HG03520 (cell line): Measurements from ENCODE around the gene IKZF1.

Experiments used
- ATAC-seq: cut with Tn5 transposase; IDR thresholded peaks from one replicate; pipeline ENCODE4 v1.9.1; 2021; ENCODE audit warnings: mild to moderate bottlenecking, moderate library complexity; ENCODE audit not compliant: unreplicated experiment

IKZF1 gene

DNA sequence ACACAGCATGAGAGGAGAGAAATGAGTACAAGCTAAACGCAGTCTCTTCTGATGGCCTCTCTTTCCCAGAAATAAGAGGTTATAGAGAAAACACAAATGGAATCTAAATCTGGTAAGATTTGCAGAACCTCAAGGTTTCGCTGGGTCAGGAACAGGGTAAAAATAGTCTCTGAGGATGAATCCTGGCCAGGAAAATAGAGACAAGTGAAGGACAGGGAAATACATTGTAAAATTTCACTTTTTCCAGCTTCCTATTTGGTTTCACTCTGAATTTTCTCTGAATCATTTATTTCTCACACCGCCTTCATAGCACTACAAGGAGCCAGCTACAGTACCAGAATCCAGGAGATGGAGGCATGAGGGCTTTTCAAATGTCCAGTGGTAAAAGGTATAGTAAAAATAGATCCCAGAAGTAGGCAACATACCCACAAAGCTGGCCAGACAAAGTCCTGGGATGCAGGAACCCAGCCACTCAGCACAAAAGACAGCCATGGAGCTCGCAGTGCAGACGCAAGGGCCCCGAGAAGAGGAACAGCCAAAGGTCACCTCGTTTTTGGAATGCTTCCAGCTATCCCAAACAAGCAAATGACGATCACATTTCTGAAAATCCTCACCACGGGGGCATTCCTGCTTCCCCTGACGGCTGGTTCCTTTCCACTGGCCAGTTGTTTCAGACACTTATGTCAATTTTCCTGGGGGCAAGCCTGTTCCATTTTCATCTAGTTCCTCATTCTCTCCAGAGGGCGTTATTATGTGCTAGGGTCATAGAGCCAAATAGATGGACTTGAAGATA, 21.5 kb upstream of the IKZF1 start:
- no peak for ATAC-seq

DNA sequence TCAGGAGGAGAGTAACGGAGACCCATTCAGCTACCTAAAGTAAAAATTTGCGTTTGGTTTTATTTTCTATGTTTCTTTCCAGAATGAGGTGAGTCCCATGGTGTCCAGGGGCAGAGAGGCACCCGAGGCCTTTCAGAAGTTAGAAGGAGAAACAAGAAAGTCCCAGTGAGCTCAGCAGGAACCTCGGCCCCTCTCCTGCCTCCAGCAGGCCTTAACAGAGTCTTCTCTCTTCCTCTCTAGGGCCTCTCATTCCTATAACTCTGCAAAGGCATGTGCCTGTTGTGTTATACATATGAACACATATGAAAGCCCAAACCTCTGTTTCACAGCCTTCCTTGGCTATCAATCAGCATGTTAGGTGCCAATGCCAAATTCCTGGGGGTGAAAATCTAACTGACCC, 20.8 kb upstream of the IKZF1 start:
- no peak for ATAC-seq

DNA sequence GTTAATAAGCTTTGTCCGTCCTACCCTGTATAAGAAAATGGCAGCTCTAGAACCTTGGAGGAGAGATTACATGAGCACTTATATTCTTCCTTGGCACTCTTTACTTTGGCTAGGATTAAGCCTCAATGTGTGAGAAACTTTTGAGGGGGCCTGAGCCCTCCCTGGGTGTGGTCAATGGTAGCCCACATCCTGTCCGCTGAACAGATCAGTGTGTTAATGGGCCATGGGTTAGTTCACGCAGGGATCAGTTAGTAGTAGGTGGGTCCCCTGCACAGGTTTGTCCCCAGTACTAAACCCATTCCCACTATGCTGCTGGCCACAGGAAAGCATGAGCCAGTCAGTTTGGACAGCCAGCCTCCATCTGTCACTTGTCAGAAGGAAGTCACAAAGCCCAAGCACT, 20.2 kb upstream of the IKZF1 start:
- ATAC-seq: no peak

DNA sequence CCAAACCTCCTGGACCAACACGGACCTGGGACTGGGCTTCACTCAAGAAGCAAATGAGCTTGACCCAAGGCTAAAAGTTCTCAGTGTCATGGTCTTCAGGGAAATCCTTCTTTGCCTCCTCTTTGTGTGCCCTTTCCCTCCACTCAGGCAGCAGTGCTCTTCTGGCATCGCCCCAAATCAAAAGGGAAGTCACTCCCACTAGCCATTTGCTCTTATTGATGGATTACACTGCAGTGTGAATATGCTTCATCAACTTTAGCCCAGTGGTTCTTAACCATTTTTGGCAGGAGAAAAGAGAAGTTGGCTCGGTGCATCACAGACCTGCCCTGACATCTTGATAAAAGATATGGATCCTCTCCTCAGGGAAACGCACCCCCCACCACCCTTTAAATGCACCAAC, 19.2 kb upstream of the IKZF1 start:
- no peak for ATAC-seq

DNA sequence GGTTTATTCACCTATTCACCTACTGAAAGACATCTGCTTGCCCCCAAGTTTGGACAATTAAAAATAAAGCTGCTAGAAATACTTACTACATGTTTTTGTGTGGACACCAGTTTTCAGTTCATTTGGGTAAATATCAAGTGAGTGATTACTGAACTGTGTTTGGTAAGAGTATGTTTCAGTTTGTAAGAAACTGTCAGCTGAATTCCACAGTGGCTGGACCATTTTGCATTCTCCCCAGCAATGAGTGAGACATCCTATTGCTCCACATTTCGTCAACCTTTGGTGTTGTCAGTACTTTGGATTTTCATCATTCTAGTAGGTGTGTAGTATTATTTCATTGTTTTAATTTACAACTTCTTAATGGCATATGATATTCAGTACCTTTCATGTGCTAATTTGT, 17.4 kb upstream of the IKZF1 start:
- no peak for ATAC-seq

DNA sequence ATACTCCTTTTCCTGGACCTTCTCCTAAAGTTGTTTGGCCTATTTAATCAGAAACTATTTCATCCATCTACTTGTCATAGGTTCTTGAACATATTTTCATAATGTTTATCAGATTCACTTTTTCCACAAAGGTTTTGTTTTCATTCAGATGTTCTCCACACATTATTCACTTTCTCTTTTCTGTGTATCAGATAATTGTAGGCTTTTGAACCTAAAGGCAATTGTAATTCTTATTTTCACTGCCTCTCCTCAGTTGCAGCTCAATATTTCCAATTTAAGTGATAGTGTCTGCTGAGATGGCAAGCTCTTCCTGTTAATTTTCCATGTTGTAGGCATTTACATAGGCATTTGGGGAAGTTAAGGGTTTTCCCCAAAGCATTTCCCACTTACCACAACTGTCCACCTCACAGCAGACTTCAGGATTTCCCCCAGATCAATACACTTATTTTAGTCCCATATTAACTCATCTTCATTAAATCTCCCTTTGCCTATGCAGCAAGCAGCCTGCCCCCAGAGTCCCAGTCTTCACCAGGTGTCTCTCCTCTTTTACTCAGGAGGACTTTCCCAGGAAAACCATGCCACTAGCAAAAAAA, 12.3 kb upstream of the IKZF1 start:
- no peak for ATAC-seq

DNA sequence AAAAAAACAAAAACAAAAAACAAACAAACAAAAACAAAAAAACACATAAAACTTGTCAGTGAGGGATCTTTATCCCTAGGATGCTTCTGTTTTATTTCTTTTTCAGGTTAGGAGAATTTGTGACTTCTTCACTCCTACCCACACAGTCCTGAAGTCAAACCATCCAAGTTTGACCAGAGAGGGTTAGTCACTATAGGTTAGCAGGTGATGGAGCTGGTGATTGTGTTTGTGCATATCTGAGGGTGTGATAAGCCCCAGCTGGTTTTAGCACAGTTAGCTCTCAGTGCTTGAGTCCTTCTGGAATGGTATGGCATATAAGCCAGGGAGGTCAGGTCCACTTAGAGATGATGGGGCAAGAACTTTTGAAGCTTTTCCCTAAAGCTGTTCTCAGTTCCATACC, 11.8 kb upstream of the IKZF1 start:
- ATAC-seq: no peak

DNA sequence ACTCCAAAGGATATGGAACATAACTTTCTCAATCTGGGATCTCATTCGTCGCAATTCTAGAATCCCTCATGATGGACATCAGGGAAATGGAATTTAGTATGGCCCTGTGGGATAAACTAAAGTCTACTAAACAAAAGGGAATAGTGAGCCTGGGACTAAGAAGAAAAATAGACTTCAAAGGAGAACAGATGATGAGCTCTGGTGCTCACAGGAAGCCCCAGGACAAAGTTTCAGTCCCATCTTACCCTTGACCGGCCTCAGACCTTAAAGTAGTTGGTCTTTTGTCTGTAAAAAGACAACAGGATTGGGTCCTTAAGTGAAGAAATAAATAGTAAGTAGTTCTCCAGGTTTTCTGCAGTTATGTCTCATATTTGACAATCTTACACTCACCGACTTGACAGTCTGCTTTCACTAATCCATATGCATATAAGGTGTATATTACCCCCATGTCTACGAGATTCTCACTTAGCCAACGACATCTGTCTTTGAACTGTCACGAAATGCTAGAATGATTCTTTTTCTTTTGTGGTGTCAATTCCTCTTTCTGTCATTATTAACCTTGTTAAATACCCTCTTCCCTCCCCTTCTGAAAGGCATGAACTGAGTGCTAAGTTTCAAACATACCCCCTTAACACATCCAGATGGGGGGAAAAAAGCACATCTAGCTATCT, 10.9 kb upstream of the IKZF1 start:
- peak; percentile 60 for ATAC-seq

DNA sequence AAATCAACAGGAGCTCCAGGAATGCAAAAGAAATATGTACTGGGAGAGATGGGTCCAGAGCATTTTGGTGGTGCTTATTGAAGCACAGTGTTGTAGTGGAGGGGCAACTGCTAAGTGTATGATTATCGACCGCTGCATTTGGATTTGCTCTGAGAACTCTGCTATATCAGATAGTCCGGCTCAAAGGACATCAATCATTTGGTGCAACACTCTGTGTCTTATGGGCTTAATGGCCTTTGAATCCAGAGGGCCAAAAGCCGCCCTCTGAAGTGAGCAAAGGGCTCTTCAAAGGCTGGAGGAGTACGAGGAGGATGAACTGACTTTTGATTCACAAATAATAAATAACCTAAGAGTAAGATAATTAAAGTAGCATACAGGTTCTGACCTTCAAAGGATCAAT, 9.4 kb upstream of the IKZF1 start:
- ATAC-seq: no peak

DNA sequence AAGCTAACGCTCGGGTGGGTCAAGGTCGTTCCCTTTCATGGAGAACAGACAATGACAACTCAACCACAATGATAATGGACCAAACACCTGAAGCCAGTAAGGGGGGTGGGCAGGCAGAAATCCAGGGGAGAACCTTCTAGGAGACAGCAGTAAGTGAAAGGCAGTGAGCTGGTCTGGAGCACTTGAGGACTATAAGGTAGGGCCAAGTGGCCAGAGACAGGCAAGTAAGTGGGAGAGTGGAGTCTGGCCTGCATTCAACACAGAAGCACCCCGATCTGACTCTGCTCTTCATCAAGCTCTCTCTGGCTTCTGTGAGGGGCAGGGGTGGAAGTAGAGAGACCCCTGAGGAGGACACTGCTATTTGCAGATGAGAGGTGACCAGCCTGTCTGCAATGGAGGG, 7.7 kb upstream of the IKZF1 start:
- ATAC-seq: no peak

DNA sequence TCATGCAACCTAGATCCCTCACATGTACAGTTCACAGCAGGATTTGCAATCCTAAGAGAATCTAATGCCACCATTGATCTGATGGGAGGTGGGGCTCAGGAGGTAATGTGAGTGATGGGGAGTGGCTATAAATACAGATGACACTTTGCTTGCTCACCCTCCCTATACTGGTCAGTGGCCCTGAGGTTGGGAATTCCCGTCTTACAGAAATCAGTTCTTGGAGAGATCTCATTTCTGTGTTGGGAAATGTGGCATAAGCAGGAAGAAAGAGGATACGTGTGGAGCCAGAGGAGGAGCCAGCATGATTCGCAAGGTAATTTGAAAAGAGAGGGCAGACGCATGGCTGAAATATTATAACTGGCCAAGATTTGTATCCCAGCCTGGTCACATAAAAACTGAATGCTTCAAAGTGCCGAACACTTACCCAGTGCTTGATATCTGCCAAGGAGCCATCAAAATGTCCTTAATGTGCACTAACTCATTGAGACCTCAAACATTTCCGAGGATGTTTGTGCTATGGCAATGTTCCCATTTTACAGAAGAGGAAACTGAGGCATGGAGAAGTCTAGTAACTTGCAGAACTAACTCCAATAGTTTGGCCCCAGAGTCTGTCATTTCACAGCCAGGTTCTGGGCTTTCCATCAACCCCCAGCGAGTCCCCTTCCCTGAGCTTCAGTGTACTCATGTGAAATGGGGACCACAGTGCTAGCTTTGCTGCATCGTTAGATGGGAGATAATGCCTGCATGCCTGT, 5.5 kb upstream of the IKZF1 start:
- ATAC-seq: no peak

DNA sequence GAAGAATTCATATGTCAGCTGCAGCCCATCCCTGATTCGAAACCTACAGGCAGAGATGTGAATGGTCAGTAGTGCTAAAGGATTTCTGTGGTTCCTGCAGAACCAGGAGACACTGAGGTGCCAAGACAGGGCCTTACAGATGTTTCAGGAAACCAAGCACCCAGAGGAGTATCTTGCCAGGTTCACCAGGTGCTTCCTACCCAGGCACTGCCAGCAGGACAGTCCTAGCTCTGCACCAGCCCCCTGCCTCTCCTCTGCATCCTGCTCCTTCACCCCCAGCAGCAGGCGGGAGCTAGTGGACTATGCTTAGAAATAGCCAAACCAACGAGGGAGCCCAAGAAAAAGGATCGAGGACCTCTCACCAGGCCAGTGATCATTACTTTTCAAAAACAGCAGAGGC, 4.2 kb upstream of the IKZF1 start:
- no peak for ATAC-seq

DNA sequence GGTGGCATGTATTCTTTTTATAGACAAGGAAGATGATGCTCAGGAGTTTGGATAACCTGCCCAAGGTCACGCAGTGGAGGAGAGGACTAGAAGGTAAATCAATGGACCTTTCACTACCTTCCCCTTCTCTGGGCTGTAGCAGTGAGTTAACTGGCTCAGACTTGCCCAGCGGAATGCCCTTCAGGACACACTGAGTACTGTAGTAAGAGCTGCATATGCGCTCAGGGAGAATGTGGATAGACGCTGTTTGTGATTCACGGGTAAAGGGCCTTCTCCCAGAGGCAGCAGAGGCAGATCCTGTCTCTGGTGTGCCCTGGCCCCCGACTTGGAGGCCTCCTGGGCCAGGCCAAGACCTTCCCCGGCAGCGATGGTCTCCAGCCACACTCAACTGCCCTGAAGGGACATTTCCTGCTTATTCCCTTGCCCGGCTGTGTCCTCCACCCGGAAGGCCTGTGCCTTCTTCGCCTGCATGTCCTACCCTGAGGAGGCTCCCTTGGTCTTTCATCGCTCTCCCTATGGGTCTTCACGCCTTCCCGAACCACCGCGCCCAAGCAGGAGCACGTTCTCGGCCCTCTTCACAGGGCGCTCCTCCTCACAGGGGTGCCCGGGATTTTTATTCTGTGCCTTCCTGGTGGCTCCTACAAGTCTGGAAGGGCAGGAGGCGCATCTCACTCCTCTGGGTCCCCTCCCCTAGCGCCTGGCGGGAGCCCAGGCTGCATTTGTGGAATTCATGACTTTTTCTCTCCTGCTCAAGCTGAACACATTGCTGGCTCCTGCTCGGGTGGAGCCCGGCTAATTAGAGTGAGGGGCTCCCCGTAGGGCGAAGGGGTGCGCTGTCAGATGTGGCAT, 1.8 kb upstream of the IKZF1 start:
- ATAC-seq: no peak

DNA sequence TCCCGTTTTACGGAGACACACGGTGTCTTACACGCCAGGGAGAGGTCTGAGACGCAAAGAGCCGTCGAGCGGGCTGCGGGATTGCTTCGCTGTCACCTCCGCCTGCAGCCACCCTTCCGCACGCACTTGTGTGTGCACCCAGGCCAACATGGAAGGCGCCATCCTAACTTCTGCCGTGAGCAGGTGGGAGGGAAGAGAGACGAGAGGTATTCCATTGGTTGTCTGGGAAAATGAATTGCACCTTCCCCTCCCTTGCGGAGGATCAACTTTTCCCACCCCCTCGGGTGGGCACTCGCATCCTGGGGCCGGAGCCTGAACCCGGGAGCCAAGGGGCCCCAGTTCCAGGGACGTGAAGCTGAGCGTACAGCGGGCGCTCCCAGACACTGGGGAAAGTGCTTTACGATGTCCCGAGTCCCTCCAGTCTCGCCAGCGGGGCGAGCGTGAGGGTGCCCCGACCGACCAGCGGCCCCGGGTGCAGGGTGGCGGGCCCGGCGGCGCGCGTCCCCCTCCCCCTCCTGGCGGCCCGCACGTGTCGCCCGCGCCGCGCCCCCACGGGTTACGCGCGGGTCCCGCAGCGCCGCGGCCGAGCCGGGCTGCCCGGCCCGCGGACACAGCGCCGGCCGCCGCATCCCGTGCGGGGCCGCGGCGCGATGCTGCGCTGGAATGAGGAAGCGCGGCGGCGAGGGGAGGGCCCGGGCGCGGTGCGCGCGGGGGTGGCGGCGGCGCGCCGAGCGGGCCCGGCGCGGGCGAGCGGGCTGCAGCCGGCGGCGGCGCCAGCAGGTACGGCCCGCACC, 984 bp upstream of the IKZF1 start:
- peak; percentile 28 for ATAC-seq

DNA sequence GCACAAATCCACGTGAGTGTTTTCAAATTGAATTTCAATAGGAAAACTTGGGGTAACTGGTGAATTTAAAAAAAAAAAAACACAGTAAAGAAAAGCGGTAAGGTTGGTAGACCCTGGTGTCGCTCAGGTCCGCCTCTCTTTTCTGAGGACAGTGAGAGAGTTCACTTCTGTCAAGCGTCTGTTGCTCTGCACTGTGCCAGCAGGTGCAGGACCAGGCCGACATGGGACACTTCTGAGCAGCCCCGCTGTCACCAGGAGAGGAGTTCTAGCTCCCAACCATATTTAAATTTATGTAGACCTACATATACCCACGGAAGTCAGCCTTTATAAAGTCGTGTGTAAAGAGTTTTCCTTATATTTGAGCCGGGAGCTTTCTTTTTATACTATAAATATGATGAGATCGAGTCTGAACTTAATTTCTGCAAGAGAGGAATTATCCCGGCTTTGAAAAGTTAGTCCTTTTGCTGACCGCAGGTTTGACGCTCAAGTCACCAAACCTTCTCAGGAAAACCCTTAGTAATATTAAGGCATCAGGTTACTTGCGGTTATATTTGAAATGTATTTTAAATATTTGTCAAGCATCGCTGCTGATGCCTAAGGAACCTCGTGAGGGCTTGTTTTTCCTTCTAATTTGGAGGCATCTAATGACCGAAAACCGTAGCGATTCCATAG, 531 bp downstream of the IKZF1 start:
- peak; percentile 47 for ATAC-seq

DNA sequence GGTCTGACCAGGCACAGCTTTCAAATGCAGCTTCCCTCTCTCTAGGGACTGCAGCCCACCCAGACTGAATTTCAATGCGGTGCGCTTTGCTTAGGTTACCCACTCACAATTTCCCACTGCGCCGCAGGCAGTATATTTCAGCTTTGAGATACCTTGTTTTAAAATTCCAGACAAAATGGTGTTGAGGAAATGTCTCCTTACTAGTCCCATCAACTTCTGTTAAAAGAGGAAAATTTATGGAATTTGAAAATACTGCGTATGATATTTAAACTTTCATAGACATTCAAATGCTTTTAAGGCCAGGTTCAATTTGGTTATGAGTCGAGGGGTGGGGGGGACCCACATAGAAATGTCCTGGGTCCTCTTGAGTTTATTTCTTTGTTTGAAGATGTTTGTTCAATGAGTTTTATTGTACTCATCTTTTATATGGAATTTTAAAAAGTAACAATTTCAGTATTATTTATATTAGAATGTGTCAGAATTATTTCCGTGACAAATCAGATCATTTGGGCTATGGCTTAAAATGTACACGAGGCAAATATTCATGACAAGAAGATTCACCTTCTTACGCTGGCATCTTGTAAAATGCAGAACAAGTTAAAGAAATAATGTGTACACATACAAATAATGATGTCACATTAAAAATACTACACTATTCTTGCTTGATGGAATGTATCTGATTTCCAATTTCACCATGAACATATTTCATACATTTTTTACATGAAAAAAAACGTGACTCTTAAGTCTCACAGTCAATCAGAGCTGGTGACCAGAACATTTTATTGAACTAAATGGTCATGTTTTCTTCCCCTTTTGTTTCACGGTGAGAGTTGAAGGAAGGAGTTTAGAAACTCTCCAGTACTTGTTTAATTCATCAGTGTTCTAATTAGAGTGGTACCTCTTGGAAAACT, 1.3 kb downstream of the IKZF1 start:
- ATAC-seq: no peak

DNA sequence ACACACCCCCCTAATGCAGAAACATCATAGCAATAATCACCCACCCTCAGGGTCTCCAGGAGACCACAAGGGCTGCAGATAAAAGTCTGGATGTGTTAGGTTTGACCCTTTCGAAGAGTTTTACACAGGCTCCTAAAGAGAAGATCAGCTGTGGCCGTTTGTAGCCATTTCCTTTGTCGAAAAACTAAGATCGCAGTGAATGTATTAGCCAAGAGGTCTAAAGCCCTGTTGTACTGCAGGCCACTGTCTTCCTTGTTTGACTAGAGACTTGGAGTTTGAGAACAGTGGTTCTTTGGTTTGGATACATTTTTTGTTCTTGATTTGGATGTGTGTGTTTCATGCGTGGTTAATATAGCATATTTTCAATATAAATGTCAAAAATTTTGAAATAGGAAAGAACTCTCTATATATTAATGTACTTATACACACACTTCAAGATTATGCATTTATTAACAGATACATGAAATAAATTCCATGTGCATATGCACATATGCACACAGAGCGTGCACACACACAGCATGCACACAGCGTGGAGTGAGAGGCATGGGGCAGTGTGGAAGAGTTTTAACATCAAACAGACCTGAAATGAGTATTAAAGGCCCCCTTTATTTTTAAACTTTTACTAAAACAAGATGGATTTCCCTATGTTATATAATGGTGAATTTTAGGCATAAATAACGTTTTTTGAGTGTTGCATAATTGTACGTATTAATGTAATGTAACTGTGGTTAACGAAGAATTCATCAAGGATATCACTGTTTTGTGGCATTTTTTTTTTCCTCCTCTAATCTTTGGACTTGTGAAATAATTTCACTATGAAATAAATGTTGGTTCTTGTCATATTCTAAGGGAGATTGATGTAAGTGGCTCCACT, 2.2 kb downstream of the IKZF1 start:
- no peak for ATAC-seq
